Fibroblast of lung (primary cell): ENCODE results near the gene ESPNL. TPM values are rescaled to one million over a fixed set of nuclear protein-coding genes. Genes with fewer than 3 reads are reported as not detected.

ENCODE experiments used
- DNase-seq, 2 donors: peaks; one replicate each; pipeline versions ENCODE4 v3.0.0 to v3.0.0-alpha.2; 2010; ENCODE audit warnings: low read depth in 2 of 2
- H2AFZ ChIP-seq: 2 replicates; pipeline ENCODE4 v1.5.1; 2012; ENCODE audit warnings: low read length, control low read depth, inconsistent platforms
- H3K27ac ChIP-seq: 2 replicates; pipeline ENCODE4 v1.5.1; 2011; ENCODE audit warnings: low read length, control low read depth; ENCODE audit not compliant: insufficient read depth
- H3K27me3 ChIP-seq: 2 replicates; pipeline ENCODE4 v1.5.1; 2011; ENCODE audit warnings: mild to moderate bottlenecking, low read length; ENCODE audit not compliant: control insufficient read depth, insufficient read depth
- H3K36me3 ChIP-seq: 2 replicates; pipeline ENCODE4 v1.5.1; 2011; ENCODE audit warnings: low read length; ENCODE audit not compliant: control insufficient read depth, insufficient read depth
- H3K4me1 ChIP-seq: 2 replicates; pipeline ENCODE4 v1.5.1; 2011; ENCODE audit warnings: low read length; ENCODE audit not compliant: control insufficient read depth, insufficient read depth; ENCODE audit errors: extremely low read depth
- H3K4me2 ChIP-seq: 2 replicates; pipeline ENCODE4 v1.5.1; 2011; ENCODE audit warnings: low read length, control low read depth; ENCODE audit not compliant: insufficient read depth; ENCODE audit errors: extremely low read depth
- H3K4me3 ChIP-seq, 4 experiments: fragments of 200-600 bp in 1 of 4; sonication (generic) in 1 of 4; replicated peaks in 1 of 4; 2 replicates each; pipeline ENCODE4 v1.5.1; 2011 to 2016; ENCODE audit warnings: low read length in 4 of 4, low read depth in 3 of 4, mild to moderate bottlenecking in 3 of 4, control low read depth in 2 of 4, inconsistent platforms in 1 of 4, mixed read lengths in 1 of 4; ENCODE audit not compliant: insufficient read depth in 1 of 4; ENCODE audit errors: control extremely low read depth in 1 of 4
- H3K79me2 ChIP-seq: 2 replicates; pipeline ENCODE4 v1.5.1; 2012; ENCODE audit warnings: mild to moderate bottlenecking, low read length, inconsistent platforms; ENCODE audit not compliant: control insufficient read depth, insufficient read depth
- H3K9ac ChIP-seq: 2 replicates; pipeline ENCODE4 v1.5.1; 2011; ENCODE audit warnings: mild to moderate bottlenecking, low read length, control low read depth; ENCODE audit not compliant: insufficient read depth
- H3K9me3 ChIP-seq: 2 replicates; pipeline ENCODE4 v1.5.1; 2012; ENCODE audit warnings: low read depth, low read length; ENCODE audit not compliant: control insufficient read depth, insufficient read depth
- H4K20me1 ChIP-seq: 2 replicates; pipeline ENCODE4 v1.5.1; 2011; ENCODE audit warnings: low read length; ENCODE audit not compliant: control insufficient read depth, insufficient read depth; ENCODE audit errors: extremely low read depth
- EZH2 ChIP-seq: IDR thresholded peaks from 2 replicates; pipeline ENCODE4 v1.5.1; 2012; ENCODE audit warnings: low read length, control low read depth, mild to moderate bottlenecking; ENCODE audit errors: missing control alignments
- polyA plus RNA-seq, 2 donors: library from polyadenylated mRNA; depleted of rRNA in 1 of 2; stranded (reverse) in 1 of 2; unstranded in 1 of 2; fragments of >200 nt; gene quantifications; 2 replicates each; pipeline ENCODE4 v1.2.1, GENCODE V29; 2011 to 2012; ENCODE audit warnings: missing spikeins in 1 of 2
- total RNA-seq: library from RNA; depleted of rRNA; stranded (reverse); fragments of >200 nt; gene quantifications from 2 replicates; pipeline ENCODE4 v1.2.1, GENCODE V29; 2014
- TF ChIP-seq, protein P1 (sequence below), 2 donors: IDR thresholded peaks in 1 of 2; conservative IDR thresholded peaks in 1 of 2; 1 replicate in 1 of 2; 2 replicates in 1 of 2; pipeline ENCODE4 v1.5.1; 2011 to 2012; ENCODE audit warnings: low read length in 2 of 2, control low read depth in 1 of 2, inconsistent platforms in 1 of 2, low read depth in 1 of 2, mild to moderate bottlenecking in 1 of 2

Gene ESPNL
- total and polyA plus RNA-seq, 2 donors (not counting 1 experiment from before 2014, with no cell fraction given), result 0.79 to 2.8 TPM

DNA sequence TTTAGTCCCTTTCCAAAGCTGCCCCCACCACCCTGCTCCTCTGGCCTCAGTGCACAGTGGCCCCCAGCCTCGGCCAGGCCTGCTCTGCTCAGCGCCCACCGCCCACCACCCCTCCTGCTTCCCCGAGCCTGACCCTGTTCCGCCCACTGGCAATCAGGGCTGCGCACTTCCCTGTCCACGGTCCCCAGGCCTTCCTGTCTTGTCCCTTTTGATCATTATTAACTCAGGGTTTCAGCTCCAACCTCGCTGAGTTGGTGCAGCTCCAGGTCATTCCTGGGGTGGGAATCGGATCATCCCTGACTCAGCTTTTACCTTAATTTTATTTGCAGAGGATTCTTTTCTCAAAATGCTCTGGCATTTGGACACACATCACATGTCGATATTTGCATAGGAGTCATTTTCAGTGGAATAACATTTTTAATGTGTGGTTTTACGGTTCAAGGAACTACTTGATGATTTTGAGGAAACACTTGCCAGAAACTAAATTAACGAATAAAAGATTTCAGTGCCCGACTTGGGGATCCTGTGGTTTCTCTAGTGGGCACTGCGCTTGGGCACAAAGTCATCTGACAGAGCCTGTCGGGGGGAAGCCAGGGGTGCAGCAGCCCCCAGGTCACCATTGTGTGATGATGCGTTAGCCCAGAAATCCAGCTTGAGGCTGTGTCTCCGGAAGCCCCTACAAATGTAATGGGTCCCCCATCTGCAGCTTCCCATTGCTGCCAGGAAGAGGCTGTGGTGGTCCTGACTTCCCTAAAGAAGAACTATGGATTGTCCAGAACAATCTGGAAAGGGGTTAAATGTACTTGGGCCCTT is 1.0 kb upstream of the ESPNL start:
- Histone ChIP-seq H3K9ac (no peak overlapping the region), H3K27me3 (no peaks in the 10 kb centered on the region), H3K36me3 (no peaks in the 10 kb centered on the region), H3K4me1 (no peaks in the 10 kb centered on the region), H3K4me3 (no peak overlapping the region), H3K4me2 (no peak overlapping the region), H4K20me1 (no peaks in the 10 kb centered on the region), H2AFZ (no peak overlapping the region), H3K9me3 (no peaks in the 10 kb centered on the region), H3K27ac (no peak overlapping the region), H3K79me2 (no peaks in the 10 kb centered on the region)
- no peak for DNase-seq
- TF ChIP-seq EZH2, result no peak
- TF ChIP-seq, protein P1, sequence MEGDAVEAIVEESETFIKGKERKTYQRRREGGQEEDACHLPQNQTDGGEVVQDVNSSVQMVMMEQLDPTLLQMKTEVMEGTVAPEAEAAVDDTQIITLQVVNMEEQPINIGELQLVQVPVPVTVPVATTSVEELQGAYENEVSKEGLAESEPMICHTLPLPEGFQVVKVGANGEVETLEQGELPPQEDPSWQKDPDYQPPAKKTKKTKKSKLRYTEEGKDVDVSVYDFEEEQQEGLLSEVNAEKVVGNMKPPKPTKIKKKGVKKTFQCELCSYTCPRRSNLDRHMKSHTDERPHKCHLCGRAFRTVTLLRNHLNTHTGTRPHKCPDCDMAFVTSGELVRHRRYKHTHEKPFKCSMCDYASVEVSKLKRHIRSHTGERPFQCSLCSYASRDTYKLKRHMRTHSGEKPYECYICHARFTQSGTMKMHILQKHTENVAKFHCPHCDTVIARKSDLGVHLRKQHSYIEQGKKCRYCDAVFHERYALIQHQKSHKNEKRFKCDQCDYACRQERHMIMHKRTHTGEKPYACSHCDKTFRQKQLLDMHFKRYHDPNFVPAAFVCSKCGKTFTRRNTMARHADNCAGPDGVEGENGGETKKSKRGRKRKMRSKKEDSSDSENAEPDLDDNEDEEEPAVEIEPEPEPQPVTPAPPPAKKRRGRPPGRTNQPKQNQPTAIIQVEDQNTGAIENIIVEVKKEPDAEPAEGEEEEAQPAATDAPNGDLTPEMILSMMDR (conservative IDR thresholded peaks at IDR 0.05 in 1 of 2, IDR thresholded peaks at IDR 0.05 in 1 of 2; ENCODE audit: low read depth in 1 of 2, low read length in 2 of 2), result no peak

DNA sequence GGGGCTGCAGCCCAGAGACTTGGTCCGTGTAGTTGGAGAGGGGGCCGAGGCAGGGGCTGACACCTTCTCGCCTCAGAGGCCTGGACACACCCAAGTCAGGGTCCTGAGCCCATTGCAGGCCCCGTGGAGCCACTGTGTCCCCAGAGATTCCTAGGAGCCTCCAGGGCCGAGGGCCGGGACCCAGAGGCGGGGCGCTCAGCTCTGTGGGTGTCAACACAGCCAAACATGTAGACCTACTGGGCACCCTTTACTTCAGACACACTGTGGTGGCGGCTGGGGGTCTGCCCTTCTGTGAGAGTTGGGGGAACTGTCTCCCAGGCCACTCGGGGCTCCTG is 459 bp upstream of the ESPNL start:
- Histone ChIP-seq H4K20me1 (no peaks in the 10 kb centered on the region), H3K27me3 (no peaks in the 10 kb centered on the region), H3K9ac (no peak overlapping the region), H3K9me3 (no peaks in the 10 kb centered on the region), H3K79me2 (no peaks in the 10 kb centered on the region), H3K4me1 (no peaks in the 10 kb centered on the region), H3K36me3 (no peaks in the 10 kb centered on the region), H3K4me3 (no peak overlapping the region), H3K27ac (no peak overlapping the region), H3K4me2 (no peak overlapping the region), H2AFZ (no peak overlapping the region)
- TF ChIP-seq EZH2, result no peak
- TF ChIP-seq, protein P1 (conservative IDR thresholded peaks at IDR 0.05 in 1 of 2, IDR thresholded peaks at IDR 0.05 in 1 of 2; ENCODE audit: low read depth in 1 of 2, low read length in 2 of 2), result no peak
- no peak for DNase-seq

DNA sequence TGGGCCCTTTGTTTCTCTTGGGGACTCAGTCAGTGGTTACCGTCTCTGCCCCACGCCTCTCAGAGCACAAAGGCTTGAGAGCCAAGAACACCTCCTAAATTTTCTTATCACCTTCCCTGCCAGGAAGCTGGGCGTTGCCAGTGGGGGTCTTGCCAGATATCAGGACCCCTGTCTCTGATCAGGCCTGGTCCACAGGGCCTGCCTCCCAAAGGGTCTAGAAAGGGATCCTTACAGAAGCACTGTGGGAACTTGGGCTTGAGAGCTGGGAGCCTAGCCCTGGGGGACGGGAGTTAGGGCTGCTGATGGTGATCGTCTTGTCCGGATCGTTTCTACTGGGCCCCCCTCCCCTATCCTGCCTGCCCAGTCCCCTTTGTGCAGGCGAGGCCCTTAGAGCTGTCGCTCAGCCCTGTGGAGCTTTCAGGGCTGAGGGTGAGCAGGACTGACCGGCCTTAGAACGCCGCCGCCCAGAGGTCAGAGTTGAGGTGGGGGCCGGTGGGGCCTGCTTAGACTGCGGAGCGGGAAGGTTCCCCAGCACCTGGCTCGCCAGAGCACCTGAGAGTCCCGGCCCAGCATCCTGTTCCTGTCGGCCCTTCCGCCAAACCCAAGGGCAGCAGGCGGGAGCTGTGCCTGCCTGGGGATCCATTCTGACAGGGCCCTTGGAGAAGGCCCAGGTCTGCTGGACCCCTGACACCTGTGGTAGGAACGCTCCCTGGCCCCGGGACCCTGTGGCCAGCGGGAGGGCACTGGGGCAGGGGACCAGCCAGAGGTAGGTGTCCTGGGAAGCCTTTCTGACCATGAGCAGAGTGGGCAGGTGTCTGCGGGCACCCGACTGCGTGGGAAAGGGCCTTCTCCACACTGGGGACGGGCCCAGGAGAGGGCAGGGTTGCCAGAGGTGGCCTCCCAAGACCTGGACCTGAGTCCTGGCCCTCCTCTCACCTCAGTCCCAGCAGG is 956 bp downstream of the ESPNL start:
- no peak for DNase-seq
- TF ChIP-seq, protein P1 (conservative IDR thresholded peaks at IDR 0.05 in 1 of 2, IDR thresholded peaks at IDR 0.05 in 1 of 2; ENCODE audit: low read depth in 1 of 2, low read length in 2 of 2), result no peak
- TF ChIP-seq EZH2, result no peak

More for the DNA sequence above, 956 bp downstream of the ESPNL start:
- Histone ChIP-seq H3K9me3 (no peaks in the 10 kb centered on the region), H3K79me2 (no peaks in the 10 kb centered on the region), H3K4me2 (no peak overlapping the region), H4K20me1 (no peaks in the 10 kb centered on the region), H2AFZ (no peak overlapping the region), H3K27ac (no peak overlapping the region), H3K36me3 (no peaks in the 10 kb centered on the region), H3K9ac (no peak overlapping the region), H3K27me3 (no peaks in the 10 kb centered on the region), H3K4me3 (no peak overlapping the region), H3K4me1 (no peaks in the 10 kb centered on the region)
